SK-N-SH treated with all-trans-retinoic acid at 6 μM for 48 hours (cell line): ENCODE data around the gene ARHGEF12.
A peak's percentile ranks its signal among the peaks of the same experiment; 100 is the strongest.

Experiments
- ATAC-seq: fragments of 200-7000 bp; cut with Tn5 transposase; 3 replicates; pipeline ENCODE4 v1.9.1; 2020; ENCODE audit warnings: mild to moderate bottlenecking, moderate library complexity
- ARNTL ChIP-seq: fragments of 450-650 bp; formaldehyde crosslinking; IDR thresholded peaks from 2 replicates; pipeline ENCODE4 v1.5.0; 2020; ENCODE audit warnings: low read depth, mild to moderate bottlenecking, moderate library complexity, borderline replicate concordance
- BACH2 ChIP-seq: fragments of 250-450 bp; sonication (Bioruptor Pico); IDR thresholded peaks from 2 replicates; pipeline ENCODE4 v1.9.0; 2021; ENCODE audit warnings: mild to moderate bottlenecking, borderline replicate concordance
- CREB5 ChIP-seq: fragments of 250-450 bp; sonication (Bioruptor Pico); IDR thresholded peaks from 2 replicates; pipeline ENCODE4 v1.5.1; 2020; ENCODE audit warnings: low read depth, mild to moderate bottlenecking, moderate library complexity
- CSDC2 ChIP-seq: fragments of 250-450 bp; sonication (Bioruptor Pico); IDR thresholded peaks from 2 replicates; pipeline ENCODE4 v1.5.0; 2020; ENCODE audit warnings: mild to moderate bottlenecking, moderate library complexity
- CSRNP3 ChIP-seq: fragments of 250-450 bp; sonication (Bioruptor Pico); IDR thresholded peaks from 2 replicates; pipeline ENCODE4 v1.5.1; 2021; ENCODE audit warnings: mild to moderate bottlenecking, moderate library complexity
- ISL1 ChIP-seq: fragments of 250-450 bp; sonication (Bioruptor Pico); IDR thresholded peaks from 2 replicates; pipeline ENCODE4 v2.1.2; 2022; ENCODE audit warnings: mild to moderate bottlenecking, moderate library complexity
- OSR1 ChIP-seq: fragments of 250-450 bp; sonication (Bioruptor Pico); IDR thresholded peaks from 2 replicates; pipeline ENCODE4 v1.8.0; 2022; ENCODE audit warnings: moderate library complexity, mild to moderate bottlenecking, inconsistent platforms
- PATZ1 ChIP-seq: fragments of 250-450 bp; sonication (Bioruptor Pico); IDR thresholded peaks from 2 replicates; pipeline ENCODE4 v1.8.0; 2020; ENCODE audit warnings: mild to moderate bottlenecking, moderate library complexity, borderline replicate concordance
- POU6F1 ChIP-seq: fragments of 250-450 bp; sonication (Bioruptor Pico); IDR thresholded peaks from 2 replicates; pipeline ENCODE4 v1.8.0; 2021; ENCODE audit warnings: low read depth, mild to moderate bottlenecking, moderate library complexity, borderline replicate concordance
- PPARA ChIP-seq: fragments of 250-450 bp; sonication (Bioruptor Pico); IDR thresholded peaks from 2 replicates; pipeline ENCODE4 v1.5.0; 2020; ENCODE audit warnings: mild to moderate bottlenecking, borderline replicate concordance
- RARB ChIP-seq: fragments of 250-450 bp; sonication (Bioruptor Pico); IDR thresholded peaks from 2 replicates; pipeline ENCODE4 v1.8.0; 2021; ENCODE audit warnings: mild to moderate bottlenecking, moderate library complexity
- TCF4 ChIP-seq: fragments of 250-450 bp; sonication (Bioruptor Pico); IDR thresholded peaks from 2 replicates; pipeline ENCODE4 v1.8.0; 2021; ENCODE audit warnings: mild to moderate bottlenecking, moderate library complexity, borderline replicate concordance
- TOX ChIP-seq: fragments of 250-450 bp; sonication (Bioruptor Pico); IDR thresholded peaks from 2 replicates; pipeline ENCODE4 v1.8.0; 2021; ENCODE audit warnings: mild to moderate bottlenecking, moderate library complexity, borderline replicate concordance
- TSHZ2 ChIP-seq: fragments of 250-450 bp; sonication (Bioruptor Pico); IDR thresholded peaks from 2 replicates; pipeline ENCODE4 v1.5.0; 2020; ENCODE audit warnings: mild to moderate bottlenecking, moderate library complexity
- ZC3H10 ChIP-seq: fragments of 250-450 bp; sonication (Bioruptor Pico); IDR thresholded peaks from 2 replicates; pipeline ENCODE4 v1.5.1; 2021; ENCODE audit warnings: mild to moderate bottlenecking, moderate library complexity
- ZFP30 ChIP-seq: fragments of 450-650 bp; formaldehyde crosslinking; IDR thresholded peaks from 2 replicates; pipeline ENCODE4 v1.5.0; 2022; ENCODE audit warnings: mild to moderate bottlenecking, moderate library complexity
- ZNF565 ChIP-seq: fragments of 450-650 bp; formaldehyde crosslinking; conservative IDR thresholded peaks from 2 replicates; pipeline ENCODE4 v1.5.0; 2020; ENCODE audit warnings: low read depth, mild to moderate bottlenecking, moderate library complexity
- ZNF70 ChIP-seq: fragments of 450-650 bp; formaldehyde crosslinking; IDR thresholded peaks from 2 replicates; pipeline ENCODE4 v1.5.0; 2020; ENCODE audit warnings: mild to moderate bottlenecking, moderate library complexity
- ZNF8 ChIP-seq: fragments of 450-650 bp; formaldehyde crosslinking; IDR thresholded peaks from 2 replicates; pipeline ENCODE4 v1.5.0; 2020; ENCODE audit warnings: mild to moderate bottlenecking, moderate library complexity

Gene ARHGEF12

GRCh38 chr11:120386774-120387371 lies 50.7 kb downstream of the ARHGEF12 start:
- no peak for ATAC-seq
- TF ChIP-seq ZNF565 (CRISPR knock-in tag) (no peak), OSR1 (CRISPR knock-in tag) (no peak), BACH2 (CRISPR knock-in tag) (no peak), ISL1 (CRISPR knock-in tag) (peak; percentile 73)
- TF ChIP-seq, all 23 proteins: peak for 1

- no peak for TF ChIP-seq TSHZ2 (CRISPR knock-in tag)
- TF ChIP-seq ZNF565 (CRISPR knock-in tag): no peak
- no peak for TF ChIP-seq CSDC2 (CRISPR knock-in tag)
- TF ChIP-seq ARNTL (CRISPR knock-in tag): no peak
- no peak for TF ChIP-seq CSRNP3
- TF ChIP-seq ZC3H10 (CRISPR knock-in tag): no peak
- no peak for TF ChIP-seq POU6F1 (CRISPR knock-in tag)
- TF ChIP-seq ZFP30: no peak
- TF ChIP-seq BACH2 (CRISPR knock-in tag): no peak
- no peak for TF ChIP-seq PATZ1
- no peak for TF ChIP-seq TOX (CRISPR knock-in tag)
- no peak for TF ChIP-seq PPARA
- no peak for TF ChIP-seq ZNF70 (CRISPR knock-in tag)
- no peak for ATAC-seq
These were observed 52.0 kb downstream of the ARHGEF12 start for GRCh38 chr11:120388261-120388660.

- ATAC-seq: no peak
- no peak for TF ChIP-seq ISL1 (CRISPR knock-in tag)
- TF ChIP-seq ZNF8 (CRISPR knock-in tag): peak; percentile 80
- TF ChIP-seq, all 23 proteins: peak for 1
These were observed 53.7 kb downstream of the ARHGEF12 start for GRCh38 chr11:120389693-120390584.

GRCh38 chr11:120390585-120390922 lies 54.3 kb downstream of the ARHGEF12 start:
- ATAC-seq: no peak
- TF ChIP-seq PATZ1 (no peak), CSRNP3 (no peak), BACH2 (CRISPR knock-in tag) (no peak), TCF4 (CRISPR knock-in tag) (no peak), RARB (CRISPR knock-in tag) (no peak), ZNF565 (CRISPR knock-in tag) (no peak), CSDC2 (CRISPR knock-in tag) (no peak), ARNTL (CRISPR knock-in tag) (no peak), CREB5 (no peak)
